Measurements from ENCODE around the gene ATE1. TPM values are rescaled to one million over a fixed set of nuclear protein-coding genes. Genes with fewer than 3 reads are reported as not detected.

ATE1 gene
- total RNA-seq, 1 donor from 2014 or later, result 24.9 TPM

DNA sequence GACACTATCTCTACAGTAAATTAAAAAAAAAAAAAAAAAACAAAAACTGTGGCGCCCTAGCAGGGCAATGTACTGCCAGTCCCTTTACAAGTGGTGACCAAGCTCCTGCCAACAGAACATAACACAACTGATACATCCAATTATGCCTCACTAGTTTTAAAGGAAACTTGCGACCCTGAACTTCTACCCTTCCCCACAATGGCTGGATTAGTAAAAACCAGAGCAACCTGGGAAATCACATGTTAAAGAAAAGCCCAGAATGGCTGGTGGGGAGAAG, 16.5 kb downstream of the ATE1 start:
- Histone ChIP-seq H3K4me3 (ENCODE audit: low read depth, low read length) (no peak overlapping the region), H3K36me3 (ENCODE audit: control insufficient read depth, insufficient read depth, low read length) (no peaks in the 10 kb centered on the region)
- no peak for TF ChIP-seq CTCF (IDR thresholded peaks at IDR 0.05; ENCODE audit: insufficient read depth, low read length, poor library complexity, severe bottlenecking)

DNA sequence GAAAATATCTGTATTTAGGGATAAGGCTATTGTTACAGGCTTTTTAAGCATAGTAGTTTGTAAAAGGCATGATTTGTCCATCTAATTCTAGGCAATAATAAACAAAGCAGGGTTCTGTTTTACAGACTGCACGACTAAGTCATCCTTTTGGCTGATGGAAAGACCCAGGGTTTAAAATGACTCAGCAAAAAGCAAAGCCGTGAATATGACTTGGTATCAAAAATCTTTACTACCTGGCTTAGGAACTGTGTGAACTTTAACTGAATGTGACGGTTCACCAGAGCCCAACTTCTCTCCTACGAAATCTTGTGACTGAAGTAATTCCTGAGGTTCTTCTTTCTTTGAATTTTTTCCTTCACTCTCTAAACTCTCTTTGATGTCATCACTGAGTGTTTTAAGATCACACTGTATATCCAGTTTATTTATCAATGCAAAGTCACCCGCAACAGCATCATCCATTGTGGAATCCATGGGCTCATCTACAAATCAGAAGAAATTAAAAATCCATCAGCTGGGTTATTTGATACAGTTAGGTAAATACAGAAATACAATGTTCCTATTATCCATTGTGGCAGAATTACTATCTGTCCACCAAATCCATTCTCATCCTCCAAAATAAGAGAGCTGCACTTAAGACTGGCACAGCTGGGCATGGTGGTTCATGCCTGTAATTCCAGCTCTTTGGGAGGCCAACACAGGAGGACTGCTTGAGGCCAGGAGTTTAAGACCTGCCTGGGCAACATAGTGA, 17.0 kb downstream of the ATE1 start:
- Histone ChIP-seq H3K36me3 (ENCODE audit: control insufficient read depth, insufficient read depth, low read length) (no peaks in the 10 kb centered on the region), H3K4me3 (ENCODE audit: low read depth, low read length) (no peak overlapping the region), H3K27me3 (ENCODE audit: control insufficient read depth, insufficient read depth, low read length) (no peaks in the 10 kb centered on the region)
- no peak for TF ChIP-seq CTCF (IDR thresholded peaks at IDR 0.05; ENCODE audit: insufficient read depth, low read length, poor library complexity, severe bottlenecking)
- DNase-seq (ENCODE audit: low read depth), result no peak

More for the DNA sequence above, 16.5 kb downstream of the ATE1 start:
- no peak for DNase-seq (ENCODE audit: low read depth)
- no peaks in the 10 kb centered on the region for H3K27me3 ChIP-seq (ENCODE audit: control insufficient read depth, insufficient read depth, low read length)

- H3K27me3 ChIP-seq (ENCODE audit: control insufficient read depth, insufficient read depth, low read length), result no peaks in the 10 kb centered on the region
- TF ChIP-seq CTCF (IDR thresholded peaks at IDR 0.05; ENCODE audit: insufficient read depth, low read length, poor library complexity, severe bottlenecking), result no peak
- H3K4me3 ChIP-seq (ENCODE audit: low read depth, low read length), result no peak overlapping the region
- no peaks in the 10 kb centered on the region for H3K36me3 ChIP-seq (ENCODE audit: control insufficient read depth, insufficient read depth, low read length)
- DNase-seq (ENCODE audit: low read depth), result no peak
Observed at GRCh38 chr10:121904888-121905287, 22.9 kb downstream of the ATE1 start.

- H3K36me3 ChIP-seq (ENCODE audit: control insufficient read depth, insufficient read depth, low read length), result no peaks in the 10 kb centered on the region
- DNase-seq (ENCODE audit: low read depth), result peak; percentile 19
- H3K4me3 ChIP-seq (ENCODE audit: low read depth, low read length), result no peak overlapping the region
- no peaks in the 10 kb centered on the region for H3K27me3 ChIP-seq (ENCODE audit: control insufficient read depth, insufficient read depth, low read length)
- peak; percentile 54 for TF ChIP-seq CTCF (IDR thresholded peaks at IDR 0.05; ENCODE audit: insufficient read depth, low read length, poor library complexity, severe bottlenecking)
Observed at GRCh38 chr10:121900443-121901174, 27.2 kb downstream of the ATE1 start.

- Histone ChIP-seq H3K27me3 (ENCODE audit: control insufficient read depth, insufficient read depth, low read length) (no peaks in the 10 kb centered on the region), H3K36me3 (ENCODE audit: control insufficient read depth, insufficient read depth, low read length) (no peaks in the 10 kb centered on the region), H3K4me3 (ENCODE audit: low read depth, low read length) (no peak overlapping the region)
- TF ChIP-seq CTCF (IDR thresholded peaks at IDR 0.05; ENCODE audit: insufficient read depth, low read length, poor library complexity, severe bottlenecking), result no peak
- DNase-seq (ENCODE audit: low read depth), result no peak
Observed at GRCh38 chr10:121899727-121900126, 28.1 kb downstream of the ATE1 start.

Data from kidney epithelial cell (primary cell).